ENCODE data around the gene KRTAP4-1.
"Not testable (repeated sequence)": the region's sequence is repeated elsewhere in the genome, so short reads cannot be mapped to it uniquely, and the experiment has no call there.

Gene KRTAP4-1

GRCh38 chr17:41184480-41184961 lies at the start of gene KRTAP4-1:
KRTAP4-1 (minus strand) TSS chr17:41184911; CDS start chr17:41184854, 57 bp downstream.
- DNase-seq (ENCODE audit: low read depth) = no peak
- no peak for TF ChIP-seq CTCF (IDR thresholded peaks at IDR 0.05; ENCODE audit: low read length, missing control alignments)
- no peak within 1 kb of the TSS for H3K4me3 ChIP-seq (replicated peaks; ENCODE audit: low read depth, low read length)

- not testable (repeated sequence) for DNase-seq (ENCODE audit: low read depth); H3K4me3 ChIP-seq (replicated peaks; ENCODE audit: low read depth, low read length)
Observed at GRCh38 chr17:41232399-41233105, 47.8 kb upstream of the KRTAP4-1 start, which contains the start of gene KRTAP9-3. KRTAP9-3 (plus strand) TSS chr17:41232449; CDS start chr17:41232502, 53 bp downstream.

GRCh38 chr17:41231731-41232130 lies 47.0 kb upstream of the KRTAP4-1 start:
- no peak for DNase-seq (ENCODE audit: low read depth)
- TF ChIP-seq CTCF (IDR thresholded peaks at IDR 0.05; ENCODE audit: low read length, missing control alignments) = no peak
- no peak overlapping the region for H3K4me3 ChIP-seq (replicated peaks; ENCODE audit: low read depth, low read length)

- TF ChIP-seq CTCF (IDR thresholded peaks at IDR 0.05; ENCODE audit: low read length, missing control alignments) = no peak
- no peak for DNase-seq (ENCODE audit: low read depth)
- H3K4me3 ChIP-seq (replicated peaks; ENCODE audit: low read depth, low read length) = no peak overlapping the region
Observed at GRCh38 chr17:41230094-41230493, 45.4 kb upstream of the KRTAP4-1 start.

GRCh38 chr17:41226598-41227095 lies 41.9 kb upstream of the KRTAP4-1 start, which contains the start of gene KRTAP9-2:
KRTAP9-2 (plus strand) TSS chr17:41226648; CDS start chr17:41226655, 7 bp downstream.
- DNase-seq (ENCODE audit: low read depth); H3K4me3 ChIP-seq (replicated peaks; ENCODE audit: low read depth, low read length): not testable (repeated sequence)

- no peak for DNase-seq (ENCODE audit: low read depth)
- TF ChIP-seq CTCF (IDR thresholded peaks at IDR 0.05; ENCODE audit: low read length, missing control alignments) = no peak
- no peak overlapping the region for H3K4me3 ChIP-seq (replicated peaks; ENCODE audit: low read depth, low read length)
Observed at GRCh38 chr17:41226051-41226450, 41.3 kb upstream of the KRTAP4-1 start.

GRCh38 chr17:41223821-41224220 lies 39.1 kb upstream of the KRTAP4-1 start:
- no peak for TF ChIP-seq CTCF (IDR thresholded peaks at IDR 0.05; ENCODE audit: low read length, missing control alignments)
- no peak overlapping the region for H3K4me3 ChIP-seq (replicated peaks; ENCODE audit: low read depth, low read length)
- peak; percentile 20 for DNase-seq (ENCODE audit: low read depth)

GRCh38 chr17:41215681-41216080 lies 31.0 kb upstream of the KRTAP4-1 start:
- TF ChIP-seq CTCF (IDR thresholded peaks at IDR 0.05; ENCODE audit: low read length, missing control alignments) = no peak
- no peak for DNase-seq (ENCODE audit: low read depth)
- no peak overlapping the region for H3K4me3 ChIP-seq (replicated peaks; ENCODE audit: low read depth, low read length)

Measured in fibroblast of pulmonary artery (primary cell).